Endodermal cell (in vitro differentiated cells): ENCODE data around the gene PDE8B. TPM values are rescaled to one million over a fixed set of nuclear protein-coding genes. Genes with fewer than 3 reads are reported as not detected.

Source experiments
- DNase-seq: peaks from one replicate; pipeline ENCODE4 v3.0.0-alpha.2; 2017
- H3K27ac ChIP-seq: 2 replicates; pipeline ENCODE4 v1.5.1; 2013; ENCODE audit warnings: mild to moderate bottlenecking, low read depth, low read length, moderate library complexity
- H3K27me3 ChIP-seq: 2 replicates; pipeline ENCODE4 v1.6.1; 2013; ENCODE audit warnings: mild to moderate bottlenecking, low read length, moderate library complexity; ENCODE audit not compliant: insufficient read depth, control insufficient read depth, poor library complexity, severe bottlenecking
- H3K36me3 ChIP-seq: 2 replicates; pipeline ENCODE4 v1.7.0; 2013; ENCODE audit warnings: mild to moderate bottlenecking, low read length, moderate library complexity; ENCODE audit not compliant: control insufficient read depth, insufficient read depth
- H3K4me1 ChIP-seq: one replicate; pipeline ENCODE4 v1.7.0; 2013; ENCODE audit warnings: low read length; ENCODE audit not compliant: control insufficient read depth, insufficient read depth
- H3K4me3 ChIP-seq: 2 replicates; pipeline ENCODE4 v1.5.1; 2013; ENCODE audit warnings: mild to moderate bottlenecking, low read length, moderate library complexity
- H3K9ac ChIP-seq: 2 replicates; pipeline ENCODE4 v1.6.1; 2013; ENCODE audit warnings: mild to moderate bottlenecking, low read length, moderate library complexity; ENCODE audit not compliant: poor library complexity, severe bottlenecking; ENCODE audit errors: extremely low read depth
- H3K9me3 ChIP-seq: 2 replicates; pipeline ENCODE4 v1.6.1; 2013; ENCODE audit warnings: mild to moderate bottlenecking, low read length, moderate library complexity; ENCODE audit not compliant: control insufficient read depth
- H3K27ac Mint-ChIP-seq: 2 replicates; pipeline ENCODE4 v1.8.0; 2020; ENCODE audit warnings: mixed read lengths
- H3K27me3 Mint-ChIP-seq: 2 replicates; pipeline ENCODE4 v1.8.0; 2021; ENCODE audit warnings: mild to moderate bottlenecking, mixed read lengths; ENCODE audit not compliant: insufficient read depth
- H3K36me3 Mint-ChIP-seq: 2 replicates; pipeline ENCODE4 v1.8.0; 2020; ENCODE audit warnings: low read depth, mixed read lengths
- H3K4me1 Mint-ChIP-seq: 2 replicates; pipeline ENCODE4 v1.8.0; 2020; ENCODE audit warnings: mixed read lengths
- H3K4me3 Mint-ChIP-seq: 2 replicates; pipeline ENCODE4 v1.8.0; 2020; ENCODE audit warnings: mild to moderate bottlenecking, moderate library complexity, mixed read lengths
- H3K9me3 Mint-ChIP-seq: 2 replicates; pipeline ENCODE4 v1.8.0; 2020; ENCODE audit warnings: mild to moderate bottlenecking, mixed read lengths
- WGBS, 2 experiments: methylation state at CpG; one replicate each; pipeline versions ENCODE4 v1.1.5 to v1.1.7; 2013; ENCODE audit warnings: missing lambda C conversion rate in 2 of 2, mixed read lengths in 1 of 2; ENCODE audit not compliant: insufficient coverage in 1 of 2, insufficient read length in 1 of 2; 5-methylcytosine and 5-hydroxymethylcytosine counted together
- total RNA-seq, 2 donors: library from RNA; stranded (reverse); fragmentation: NEBNext Ultra II Directional in 1 of 2; extraction: Animal tissue kit (Norgen Biotek cat#: 25700) in 1 of 2; gene quantifications; 2 replicates in 1 of 2; 3 replicates in 1 of 2; pipeline ENCODE4 v1.2.1, GENCODE V29; 2021
- TF ChIP-seq, protein P1 (sequence below): fragments of 200-600 bp; sonication (generic); conservative IDR thresholded peaks from 2 replicates; pipeline ENCODE4 v1.5.0; 2021; ENCODE audit warnings: antibody characterized with exemption, mild to moderate bottlenecking

The PDE8B gene
- total RNA-seq, 2 donors from 2014 or later = 0.20 to 0.51 TPM

DNA sequence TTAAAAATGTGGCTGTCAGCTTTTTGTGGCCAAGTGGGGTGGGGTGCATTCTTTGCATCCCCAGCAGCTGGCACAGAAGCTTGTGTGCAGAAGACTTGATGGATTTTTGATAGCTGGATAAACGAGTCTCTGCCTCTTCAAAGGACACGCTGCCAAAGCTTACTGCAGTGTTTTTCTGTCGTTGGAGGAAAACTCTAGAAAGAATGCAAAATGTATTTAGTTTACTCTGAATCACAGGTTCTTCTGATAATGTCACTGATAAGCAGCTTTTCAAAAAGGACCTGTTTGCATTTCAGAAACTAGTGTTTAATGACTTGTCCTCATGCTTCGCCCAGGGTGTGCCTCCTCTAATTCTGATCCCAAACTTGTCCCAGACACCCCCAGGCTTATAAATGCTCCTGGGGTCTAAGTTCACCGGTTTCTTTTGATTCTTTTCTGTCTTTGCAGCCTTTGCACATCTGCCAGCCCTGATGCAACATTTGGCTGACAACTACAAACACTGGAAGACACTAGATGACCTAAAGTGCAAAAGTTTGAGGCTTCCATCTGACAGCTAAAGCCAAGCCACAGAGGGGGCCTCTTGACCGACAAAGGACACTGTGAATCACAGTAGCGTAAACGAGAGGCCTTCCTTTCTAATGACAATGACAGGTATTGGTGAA lies 215.6 kb downstream of the PDE8B start:
- Mint-ChIP-seq H3K27me3 (no peaks in the 10 kb centered on the region), H3K27ac (no peak overlapping the region), H3K9me3 (no peaks in the 10 kb centered on the region), H3K4me1 (peaks cover 6% of the 10 kb centered on the region), H3K36me3 (peaks cover 12% of the 10 kb centered on the region), H3K4me3 (no peak overlapping the region)
- Histone ChIP-seq H3K36me3 (peaks cover 13% of the 10 kb centered on the region), H3K4me1 (no peaks in the 10 kb centered on the region), H3K9ac (no peak overlapping the region), H3K27ac (no peak overlapping the region), H3K27me3 (no peaks in the 10 kb centered on the region), H3K4me3 (no peak overlapping the region), H3K9me3 (peaks cover 5% of the 10 kb centered on the region)
- no peak for DNase-seq
- WGBS, 2 experiments = 89 to 91% methylated on average over 8 of the region's 8 CpGs
- TF ChIP-seq, protein P1, sequence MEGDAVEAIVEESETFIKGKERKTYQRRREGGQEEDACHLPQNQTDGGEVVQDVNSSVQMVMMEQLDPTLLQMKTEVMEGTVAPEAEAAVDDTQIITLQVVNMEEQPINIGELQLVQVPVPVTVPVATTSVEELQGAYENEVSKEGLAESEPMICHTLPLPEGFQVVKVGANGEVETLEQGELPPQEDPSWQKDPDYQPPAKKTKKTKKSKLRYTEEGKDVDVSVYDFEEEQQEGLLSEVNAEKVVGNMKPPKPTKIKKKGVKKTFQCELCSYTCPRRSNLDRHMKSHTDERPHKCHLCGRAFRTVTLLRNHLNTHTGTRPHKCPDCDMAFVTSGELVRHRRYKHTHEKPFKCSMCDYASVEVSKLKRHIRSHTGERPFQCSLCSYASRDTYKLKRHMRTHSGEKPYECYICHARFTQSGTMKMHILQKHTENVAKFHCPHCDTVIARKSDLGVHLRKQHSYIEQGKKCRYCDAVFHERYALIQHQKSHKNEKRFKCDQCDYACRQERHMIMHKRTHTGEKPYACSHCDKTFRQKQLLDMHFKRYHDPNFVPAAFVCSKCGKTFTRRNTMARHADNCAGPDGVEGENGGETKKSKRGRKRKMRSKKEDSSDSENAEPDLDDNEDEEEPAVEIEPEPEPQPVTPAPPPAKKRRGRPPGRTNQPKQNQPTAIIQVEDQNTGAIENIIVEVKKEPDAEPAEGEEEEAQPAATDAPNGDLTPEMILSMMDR = no peak

- Histone ChIP-seq H3K36me3 (peaks cover 19% of the 10 kb centered on the region), H3K27ac (no peak overlapping the region), H3K9me3 (peaks cover 5% of the 10 kb centered on the region), H3K4me1 (no peaks in the 10 kb centered on the region), H3K4me3 (no peak overlapping the region), H3K9ac (no peak overlapping the region), H3K27me3 (no peaks in the 10 kb centered on the region)
- peaks cover 17% of the 10 kb centered on the region for H3K36me3 Mint-ChIP-seq
- no peaks in the 10 kb centered on the region for H3K9me3 Mint-ChIP-seq
- TF ChIP-seq, protein P1 = no peak
- no peak for DNase-seq
- no peak overlapping the region for H3K27ac Mint-ChIP-seq
- WGBS, 2 experiments = 85% methylated on average over 2 of the region's 2 CpGs; no CpG with 5 or more reads in 1 of the 2 experiments
- no peaks in the 10 kb centered on the region for H3K27me3 Mint-ChIP-seq
- peaks cover 6% of the 10 kb centered on the region for H3K4me1 Mint-ChIP-seq
- no peak overlapping the region for H3K4me3 Mint-ChIP-seq
These were observed 216.2 kb downstream of the PDE8B start for GRCh38 chr5:77426670-77427069.

DNA sequence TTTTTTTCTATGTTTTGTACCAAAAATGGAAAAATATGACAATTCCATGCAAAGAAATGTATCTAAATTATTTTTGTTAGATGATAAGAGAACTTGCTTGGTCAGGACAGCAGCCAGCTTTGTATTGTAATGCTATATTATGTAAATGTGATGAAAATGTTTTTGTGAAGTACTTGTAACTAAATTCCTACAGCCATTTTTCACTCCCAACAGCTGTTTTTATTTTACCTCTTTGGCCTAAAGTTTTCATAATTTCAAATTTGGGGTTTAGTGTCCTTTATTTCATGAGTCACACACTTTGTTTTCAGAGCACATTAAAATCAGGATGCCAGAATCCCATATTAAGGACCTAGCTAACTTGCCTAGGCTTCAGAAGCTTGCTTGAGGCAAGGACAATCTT lies 217.5 kb downstream of the PDE8B start:
- Mint-ChIP-seq H3K9me3 (no peaks in the 10 kb centered on the region), H3K4me1 (peaks cover 6% of the 10 kb centered on the region)

More for the DNA sequence above, 217.5 kb downstream of the PDE8B start:
- Histone ChIP-seq H3K4me1 (no peaks in the 10 kb centered on the region), H3K36me3 (peaks cover 32% of the 10 kb centered on the region), H3K9ac (no peak overlapping the region), H3K27me3 (no peaks in the 10 kb centered on the region), H3K4me3 (no peak overlapping the region), H3K27ac (no peak overlapping the region), H3K9me3 (peaks cover 4% of the 10 kb centered on the region)
- Mint-ChIP-seq H3K27ac (no peak overlapping the region), H3K4me3 (no peak overlapping the region), H3K36me3 (peaks cover 24% of the 10 kb centered on the region), H3K27me3 (no peaks in the 10 kb centered on the region)
- DNase-seq = no peak
- TF ChIP-seq, protein P1 = no peak
